Measurements from ENCODE around the gene STK33.

The STK33 gene

DNA sequence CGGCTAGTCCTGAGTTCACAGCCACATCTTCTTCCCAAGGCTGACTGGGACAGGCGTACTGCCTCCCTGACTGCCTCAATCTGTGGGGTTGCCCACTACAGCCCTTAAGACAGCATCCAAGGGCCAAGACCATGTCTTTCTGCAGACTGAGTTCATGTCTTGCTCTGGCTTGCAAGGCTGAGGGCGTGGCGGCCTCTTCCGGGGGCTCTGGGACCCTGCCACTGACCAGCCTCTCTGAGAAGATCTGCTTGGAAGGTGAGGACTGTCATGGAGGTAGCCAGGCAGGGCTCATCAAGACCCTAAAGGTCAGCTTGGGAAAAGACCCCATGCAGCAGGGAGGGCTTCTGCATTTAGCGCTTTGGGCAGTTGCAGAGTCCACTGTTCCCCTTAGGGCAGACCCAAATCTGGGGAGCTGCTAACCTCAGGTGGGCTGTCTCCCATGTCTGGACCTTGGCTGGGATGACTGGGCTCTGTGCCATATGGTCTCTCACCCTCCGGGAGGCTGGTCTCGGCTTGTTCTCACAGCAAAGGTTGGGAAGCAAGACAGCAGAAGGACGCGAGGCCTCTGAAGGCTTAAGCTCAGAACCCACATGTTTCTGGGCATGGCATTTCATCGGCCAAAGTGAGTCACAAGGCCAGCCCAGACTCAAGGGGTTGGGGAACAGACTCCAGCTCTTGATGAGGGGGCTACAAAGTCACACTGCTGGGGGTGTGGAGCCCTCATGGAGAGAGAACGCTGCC lies 221.2 kb downstream of the STK33 start:
- DNase-seq: no peak

- no peak for DNase-seq
Observed at GRCh38 chr11:8371516-8371884, 222.5 kb downstream of the STK33 start.

DNA sequence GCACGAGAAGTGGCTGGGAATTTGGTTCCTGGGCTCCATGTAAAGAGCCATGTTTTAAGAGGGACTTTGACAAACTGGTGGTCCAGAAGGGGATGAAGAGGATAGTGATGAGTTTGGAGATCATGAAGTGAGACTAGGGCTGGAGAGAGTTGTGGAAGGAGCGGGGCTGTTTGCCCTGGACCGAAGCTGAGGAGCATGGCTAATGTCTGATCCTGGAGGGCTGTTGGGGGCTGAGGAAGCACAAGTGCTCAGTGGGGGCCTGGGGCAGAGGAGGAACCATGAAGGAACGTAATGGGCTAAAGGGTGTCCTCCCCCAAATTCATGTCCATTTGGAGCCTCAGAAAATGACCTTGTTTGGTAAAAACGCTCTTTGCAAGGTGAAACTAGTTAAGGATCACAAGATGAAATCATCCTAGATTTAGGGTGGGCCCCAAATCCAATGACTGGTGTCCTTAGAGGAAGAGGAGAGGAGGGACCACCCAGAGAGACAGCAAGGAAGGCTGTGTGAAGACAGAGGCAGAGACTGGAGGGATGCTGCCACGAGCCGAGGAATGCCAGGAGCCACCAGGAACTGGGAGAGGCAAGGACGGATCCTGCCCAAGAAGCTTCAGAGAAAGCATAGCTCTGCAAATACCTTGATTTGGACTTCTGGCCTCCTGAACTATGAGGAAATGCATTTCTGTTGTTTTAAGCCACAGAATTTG lies 223.1 kb downstream of the STK33 start:
- no peak for DNase-seq

DNA sequence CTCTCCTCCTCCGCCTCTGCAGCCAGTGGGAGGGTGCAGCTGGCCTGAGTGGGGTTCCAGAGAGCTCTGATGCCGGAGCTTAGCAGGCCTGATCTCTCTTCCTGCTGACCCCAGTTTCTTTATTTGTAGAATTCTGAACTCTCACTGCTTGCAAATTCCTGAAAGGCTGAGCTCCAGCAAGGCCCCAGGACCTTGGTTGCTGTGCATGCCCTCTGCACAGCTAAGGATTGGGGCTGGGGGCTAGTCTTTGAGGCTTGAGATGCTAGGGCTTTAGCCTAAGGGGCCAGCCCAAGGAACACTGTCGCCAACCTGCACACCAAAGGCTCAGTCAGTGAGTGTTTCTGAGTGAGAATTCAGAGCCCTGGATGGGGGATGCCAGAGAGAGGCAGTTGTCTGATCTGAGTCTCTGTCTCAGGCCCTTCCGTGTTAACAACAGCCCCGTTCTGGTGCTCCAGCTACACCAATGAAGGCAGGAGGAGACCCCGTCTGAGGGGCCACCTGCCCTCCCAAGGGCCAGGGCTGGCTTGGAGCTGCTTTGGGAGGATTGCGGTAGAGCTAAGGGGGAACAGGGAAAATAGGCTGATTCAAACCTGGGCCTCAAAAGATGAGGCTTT lies 224.3 kb downstream of the STK33 start:
- no peak for DNase-seq

DNA sequence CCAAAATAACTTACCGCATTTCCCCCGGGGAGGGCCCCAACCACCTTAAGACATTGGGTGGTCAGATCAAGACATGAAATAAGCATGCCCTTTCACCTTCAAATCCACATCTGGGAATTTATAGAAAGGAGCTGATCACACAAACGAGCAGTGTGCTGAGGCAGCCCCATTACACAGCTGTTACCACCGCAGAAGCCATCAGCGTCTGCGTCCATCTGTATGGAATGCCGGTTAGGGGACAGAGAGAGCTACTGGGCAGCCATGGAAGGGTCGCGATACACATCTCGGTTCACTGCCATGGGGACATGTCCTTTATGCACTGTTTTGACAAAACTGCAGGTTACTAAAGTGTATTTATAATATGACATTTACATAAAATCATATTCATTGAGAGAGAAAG lies 225.3 kb downstream of the STK33 start:
- no peak for DNase-seq

DNA sequence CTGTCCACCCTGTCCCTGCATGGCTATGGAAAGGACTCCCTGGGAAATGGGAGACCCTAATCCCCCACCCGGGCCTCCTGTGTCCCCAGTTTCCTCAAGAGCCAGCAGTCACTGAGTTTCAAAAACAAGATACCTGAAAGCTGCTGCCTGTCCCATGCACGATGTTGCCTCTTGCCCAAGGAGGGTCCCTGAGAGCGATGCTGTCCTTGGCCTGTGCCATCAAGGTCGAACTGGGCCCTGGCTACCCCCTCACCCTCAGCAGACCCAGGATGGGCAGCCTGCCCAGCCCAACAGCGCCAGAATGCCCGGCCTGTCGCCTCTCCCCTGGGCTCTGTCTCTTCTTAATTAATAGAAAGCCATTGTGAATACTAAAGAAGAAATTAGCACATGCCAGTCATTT lies 225.8 kb downstream of the STK33 start:
- no peak for DNase-seq

- no peak for DNase-seq
Observed at GRCh38 chr11:8366316-8366715, 227.7 kb downstream of the STK33 start.

- no peak for DNase-seq
Observed at GRCh38 chr11:8365216-8365941, 228.6 kb downstream of the STK33 start.

DNA sequence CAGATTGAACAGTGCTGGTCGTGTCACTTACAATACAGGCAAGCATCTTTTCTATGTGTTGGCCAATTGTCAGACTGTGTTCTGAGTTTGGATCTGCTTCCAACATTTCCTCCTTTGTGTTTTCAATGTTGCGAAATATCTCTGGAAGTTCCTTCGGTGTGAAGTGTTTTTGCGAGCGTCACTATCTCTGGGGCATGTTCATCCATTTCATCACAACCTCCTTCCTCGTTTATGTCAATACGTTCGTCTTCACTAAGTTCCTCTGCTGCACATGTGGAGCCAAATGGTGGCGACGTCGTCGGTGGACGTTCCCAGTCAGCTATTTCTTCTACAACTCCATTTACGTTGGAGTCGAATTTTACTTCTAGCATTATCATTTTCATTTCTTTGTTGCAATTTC lies 230.1 kb downstream of the STK33 start:
- no peak for DNase-seq

- DNase-seq: no peak
Observed at GRCh38 chr11:8362899-8363298, 231.1 kb downstream of the STK33 start.

DNA sequence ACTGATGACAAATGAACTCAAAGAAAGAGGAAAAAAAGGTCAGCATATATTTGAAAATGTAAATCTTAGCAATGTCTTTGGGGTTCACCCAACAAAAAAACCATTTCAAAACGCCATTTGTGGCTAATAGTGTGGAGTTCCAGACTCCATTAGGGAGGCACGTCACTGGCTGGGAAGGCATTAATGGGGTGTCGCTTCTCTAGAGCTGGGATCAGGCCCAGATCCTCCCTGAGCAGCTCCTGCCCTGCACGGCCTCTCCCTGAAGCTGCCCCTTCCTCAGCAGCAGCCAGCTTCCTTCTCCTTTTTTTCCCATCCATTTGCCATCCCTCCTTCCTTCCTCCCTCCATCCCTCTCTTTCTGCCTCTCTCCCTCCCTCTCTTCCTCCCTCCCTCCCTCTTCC lies 231.5 kb downstream of the STK33 start:
- no peak for DNase-seq

DNA sequence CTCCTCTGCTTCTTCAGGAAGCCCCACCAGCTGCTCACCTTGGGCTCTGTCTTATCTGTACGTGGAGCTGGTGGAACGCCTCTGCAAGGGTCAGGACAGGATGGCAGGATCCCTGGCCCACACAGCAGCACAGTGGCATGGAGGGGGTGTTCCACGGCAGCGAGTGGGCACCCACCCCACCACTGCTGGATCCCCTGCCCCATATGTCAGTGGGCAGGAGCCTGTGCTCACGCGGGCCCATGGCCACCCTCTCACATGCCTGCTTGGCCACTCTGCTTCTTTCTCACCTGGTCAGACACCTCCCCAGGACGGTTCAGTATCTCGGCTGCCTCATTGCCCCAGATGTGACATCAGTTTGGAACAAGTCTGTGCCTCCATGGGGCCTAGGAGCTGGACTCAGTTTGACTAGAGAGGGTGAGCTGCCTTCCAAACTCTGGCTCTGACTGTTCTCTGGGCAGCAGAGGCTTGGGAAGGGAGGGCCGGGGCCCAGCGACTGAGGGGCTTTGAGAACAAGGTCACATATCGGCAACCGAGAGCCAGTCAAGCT lies 232.3 kb downstream of the STK33 start:
- no peak for DNase-seq

DNA sequence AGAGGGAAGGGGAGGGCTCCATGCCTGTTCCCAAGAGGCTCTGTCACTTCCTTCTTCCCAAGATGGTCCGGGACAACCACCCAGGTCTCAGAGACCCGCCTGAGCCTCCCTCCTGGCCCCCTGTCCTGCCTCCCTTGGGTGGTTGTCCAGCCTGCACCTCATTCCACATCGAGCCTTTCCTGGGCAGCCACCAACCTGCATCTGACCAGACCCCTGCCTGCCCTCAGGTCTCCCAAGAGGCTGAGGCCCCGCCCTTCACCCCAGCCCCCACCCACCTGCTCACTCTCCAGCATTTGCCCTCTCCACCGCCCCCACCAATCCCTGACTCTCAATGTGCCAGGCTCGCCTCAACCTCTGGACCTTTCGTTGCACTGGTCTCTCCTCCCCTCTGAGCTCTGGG lies 232.8 kb downstream of the STK33 start:
- no peak for DNase-seq

DNA sequence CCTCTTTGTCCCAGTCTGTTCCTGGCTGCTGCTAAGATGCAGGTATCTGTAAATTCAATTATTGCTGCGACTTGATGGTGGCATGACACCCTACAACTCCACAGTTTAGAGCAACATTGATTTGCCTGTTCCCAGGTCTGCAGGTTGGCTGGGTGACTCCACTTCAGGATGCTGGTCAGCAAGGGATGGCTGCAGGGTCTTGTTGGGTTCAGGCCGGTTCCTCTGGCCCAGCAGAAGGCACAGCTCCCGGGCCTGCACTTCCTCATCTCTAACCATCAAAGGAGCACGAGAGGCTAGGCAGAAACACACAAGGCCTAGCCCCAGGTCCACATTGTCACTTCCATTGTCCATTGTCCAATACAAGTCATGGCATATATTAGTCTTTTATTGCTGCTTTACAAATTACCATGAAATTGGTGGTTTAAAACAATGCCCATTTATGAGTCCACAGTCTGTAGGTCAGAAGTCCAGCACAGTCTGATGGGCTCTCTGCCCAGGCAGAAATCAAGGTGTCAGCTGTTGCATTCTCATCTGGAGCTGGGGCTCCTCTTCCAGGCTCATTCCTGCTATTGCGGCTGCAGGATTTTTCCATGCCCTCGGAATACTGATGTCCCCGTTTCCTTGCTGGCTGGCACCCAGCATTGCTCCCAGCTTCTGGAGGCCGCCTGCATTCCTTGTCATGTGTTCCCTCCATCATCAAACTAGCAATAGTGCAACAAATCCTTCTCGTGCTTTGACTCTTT lies 233.8 kb downstream of the STK33 start:
- no peak for DNase-seq

- no peak for DNase-seq
Observed at GRCh38 chr11:8359521-8359920, 234.5 kb downstream of the STK33 start.

- peak; percentile 12 for DNase-seq
Observed at GRCh38 chr11:8357891-8358566, 236.0 kb downstream of the STK33 start.

DNA sequence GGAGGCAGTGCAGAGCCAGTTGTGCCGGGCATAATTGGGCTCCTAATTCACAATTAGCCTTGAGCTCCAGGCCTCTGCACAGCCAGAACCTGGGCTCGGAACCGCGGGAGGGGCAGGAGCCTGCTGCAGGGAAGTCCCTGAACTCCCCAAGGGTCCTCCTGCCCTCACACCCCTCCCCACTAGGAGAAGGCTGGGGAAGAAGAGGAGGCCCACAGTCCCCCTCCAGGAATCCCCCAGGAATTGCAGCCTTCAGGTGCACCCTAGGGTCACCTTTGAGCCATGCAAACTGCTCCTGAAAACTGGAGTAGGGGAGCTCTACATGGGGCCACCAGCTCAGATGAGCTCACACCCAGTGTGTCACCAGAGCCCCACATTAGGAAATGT lies 236.5 kb downstream of the STK33 start:
- DNase-seq: no peak

- peak; percentile 25 for DNase-seq
Observed at GRCh38 chr11:8356721-8357504, 237.1 kb downstream of the STK33 start.

GRCh38 chr11:8356216-8356615 lies 237.8 kb downstream of the STK33 start:
- no peak for DNase-seq

- DNase-seq: no peak
Observed at GRCh38 chr11:8355416-8355742, 238.6 kb downstream of the STK33 start.
